Forelimb muscle (tissue), 1 donor: ENCODE data around the gene OPN4. TPM values are rescaled to one million over a fixed set of nuclear protein-coding genes. Genes with fewer than 3 reads are reported as not detected.

Source experiments
- DNase-seq: peaks from one replicate; pipeline ENCODE4 v3.0.0-alpha.2; 2013; ENCODE audit warnings: low read depth
- polyA plus RNA-seq: library from polyadenylated mRNA; unstranded; fragments of 120-200 nt; gene quantifications from one replicate; pipeline ENCODE4 v1.2.1, GENCODE V29; 2013; ENCODE audit not compliant: insufficient read length

OPN4 gene
- polyA plus RNA-seq, 1 donor, result 1.9 TPM

DNA sequence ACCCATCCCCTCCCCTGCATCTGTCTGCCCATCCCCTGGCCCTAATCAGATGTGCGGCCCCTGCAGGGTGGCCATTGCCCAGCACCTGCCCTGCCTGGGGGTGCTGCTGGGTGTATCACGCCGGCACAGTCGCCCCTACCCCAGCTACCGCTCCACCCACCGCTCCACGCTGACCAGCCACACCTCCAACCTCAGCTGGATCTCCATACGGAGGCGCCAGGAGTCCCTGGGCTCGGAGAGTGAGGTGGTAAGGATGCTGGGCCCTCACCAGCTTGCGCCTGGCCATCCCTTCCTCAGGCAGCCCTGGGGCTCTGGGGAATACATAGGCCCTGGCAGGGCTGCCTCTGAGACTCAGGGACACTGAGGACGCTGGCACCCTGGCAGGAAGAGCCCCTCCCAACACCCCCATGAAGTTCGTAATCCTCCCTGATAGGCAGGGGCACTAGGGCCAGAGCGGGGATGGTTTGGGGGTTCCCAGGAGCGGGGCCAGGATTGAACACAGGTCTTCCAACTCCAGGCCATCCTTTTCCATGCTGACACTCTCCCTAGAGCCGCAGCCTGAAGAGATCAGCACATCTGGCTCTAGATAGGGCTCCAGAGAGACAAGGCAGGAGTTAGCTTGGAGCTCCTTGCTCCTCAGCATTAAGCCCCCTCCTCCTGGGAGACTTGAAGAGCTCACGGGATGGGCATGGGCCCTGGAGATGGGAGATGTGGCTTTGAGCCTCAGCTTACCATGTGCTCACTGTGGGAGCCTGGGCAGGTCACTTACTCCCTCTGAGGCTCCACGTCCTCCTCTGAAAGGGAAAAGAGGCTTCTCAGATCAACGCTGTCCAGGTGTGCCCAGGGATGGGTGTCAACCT, 8.1 kb downstream of the OPN4 start:
- DNase-seq, result no peak

DNA sequence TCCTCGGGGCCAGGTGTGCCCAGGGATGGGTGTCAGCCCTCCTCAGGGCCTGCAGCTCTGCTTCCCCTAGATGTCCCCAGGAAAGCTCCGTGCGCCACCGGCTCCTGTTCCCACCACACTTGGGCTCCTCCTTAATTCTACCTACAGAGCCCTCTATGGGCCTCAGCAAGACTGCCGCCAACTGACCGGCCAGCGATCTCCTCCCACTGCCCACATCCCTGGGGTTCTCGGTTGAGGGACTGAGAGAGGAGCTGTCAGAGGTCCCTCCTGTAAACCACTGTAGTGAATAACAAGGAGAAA, 8.6 kb downstream of the OPN4 start:
- DNase-seq, result no peak

DNA sequence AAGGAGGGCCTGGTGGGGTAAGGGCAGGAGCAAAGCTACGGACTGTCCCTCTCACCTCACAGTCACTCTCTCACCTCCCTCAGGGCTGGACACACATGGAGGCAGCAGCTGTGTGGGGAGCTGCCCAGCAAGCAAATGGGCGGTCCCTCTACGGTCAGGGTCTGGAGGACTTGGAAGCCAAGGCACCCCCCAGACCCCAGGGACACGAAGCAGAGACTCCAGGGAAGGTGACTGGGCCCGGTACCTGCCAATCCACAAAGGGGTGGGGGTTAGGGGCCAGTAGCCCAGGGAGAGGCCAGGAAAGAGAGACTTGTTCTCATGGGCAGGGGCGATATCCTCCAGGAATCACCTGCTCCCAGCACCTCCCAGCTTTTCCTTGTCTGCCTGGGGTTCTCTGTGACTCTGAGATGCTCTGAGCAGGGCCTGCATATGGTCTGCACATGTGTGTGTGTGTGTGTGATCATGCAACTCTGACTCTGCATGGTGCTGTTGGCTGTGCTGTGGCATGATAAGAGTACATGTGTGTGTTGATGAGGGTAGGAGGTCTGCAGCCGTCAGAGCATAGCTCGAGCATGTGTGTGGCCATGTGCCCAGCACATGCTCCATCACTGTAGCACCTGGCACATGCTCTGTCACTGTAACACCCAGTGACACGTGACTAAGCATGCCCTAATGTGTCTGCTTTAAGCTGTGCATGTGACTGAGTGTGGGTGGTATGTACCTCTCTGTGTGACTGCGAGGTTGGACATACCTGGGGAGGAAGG, 9.4 kb downstream of the OPN4 start:
- no peak for DNase-seq

DNA sequence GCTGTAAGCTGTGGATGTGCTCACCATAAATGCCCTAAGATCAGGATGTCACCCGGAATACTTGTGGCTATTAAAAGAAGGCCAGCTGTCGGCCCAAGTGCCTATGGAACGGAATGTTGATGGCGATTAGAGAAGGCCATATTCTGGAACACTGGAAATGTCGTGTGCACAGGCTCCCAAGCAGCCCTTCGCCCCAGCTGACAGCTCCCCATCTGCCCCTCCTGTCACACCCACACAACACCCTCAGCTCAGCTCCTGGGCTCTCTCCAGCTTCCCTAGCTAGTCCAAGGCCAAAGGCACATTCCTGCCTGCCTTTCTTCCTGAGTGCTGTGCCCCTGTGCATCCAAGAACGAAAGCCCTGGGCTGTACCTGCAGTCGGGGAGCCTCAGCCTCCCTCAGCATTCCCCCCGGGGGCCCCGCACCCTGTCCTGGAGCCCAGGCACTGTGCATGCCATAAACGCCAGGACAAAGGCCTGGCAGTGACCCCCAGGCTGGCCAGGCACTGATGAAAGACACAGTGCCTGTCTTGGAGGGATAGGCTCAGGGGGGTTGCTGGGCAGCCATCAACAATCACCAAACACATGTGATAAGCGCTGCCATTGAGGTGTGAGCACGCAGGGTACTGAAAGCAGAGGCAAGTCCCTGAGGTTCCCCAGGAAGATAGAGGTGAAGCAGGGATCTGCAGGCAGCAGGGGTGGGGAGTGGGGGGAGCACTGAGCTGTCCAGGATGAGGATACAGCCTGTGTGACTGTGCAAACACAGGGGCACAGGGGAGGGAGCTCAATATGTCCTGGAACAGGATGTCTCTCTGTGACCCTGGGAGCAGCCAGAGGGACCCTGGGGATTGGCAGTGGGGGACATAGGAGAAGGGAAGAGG, 10.2 kb downstream of the OPN4 start:
- DNase-seq, result no peak

DNA sequence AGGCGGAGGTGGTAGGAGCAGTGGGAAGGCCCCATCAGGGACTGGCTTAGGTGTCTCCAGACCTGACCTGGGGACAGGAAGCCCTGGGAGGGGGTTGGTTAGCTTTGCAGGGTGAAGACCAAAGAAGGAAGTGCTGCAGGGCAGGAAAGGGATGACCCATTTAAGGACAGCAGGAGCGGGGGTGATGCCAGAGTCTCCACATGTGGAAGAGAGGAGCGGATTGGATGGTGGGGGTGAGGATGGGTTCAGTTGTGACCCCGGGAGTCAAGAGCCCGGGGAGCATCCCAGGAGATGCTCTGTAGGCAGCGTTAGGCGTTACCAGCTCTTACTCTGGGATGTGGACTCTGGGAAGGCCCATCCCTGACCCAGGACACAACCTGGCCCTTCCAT, 10.9 kb downstream of the OPN4 start:
- DNase-seq, result no peak

DNA sequence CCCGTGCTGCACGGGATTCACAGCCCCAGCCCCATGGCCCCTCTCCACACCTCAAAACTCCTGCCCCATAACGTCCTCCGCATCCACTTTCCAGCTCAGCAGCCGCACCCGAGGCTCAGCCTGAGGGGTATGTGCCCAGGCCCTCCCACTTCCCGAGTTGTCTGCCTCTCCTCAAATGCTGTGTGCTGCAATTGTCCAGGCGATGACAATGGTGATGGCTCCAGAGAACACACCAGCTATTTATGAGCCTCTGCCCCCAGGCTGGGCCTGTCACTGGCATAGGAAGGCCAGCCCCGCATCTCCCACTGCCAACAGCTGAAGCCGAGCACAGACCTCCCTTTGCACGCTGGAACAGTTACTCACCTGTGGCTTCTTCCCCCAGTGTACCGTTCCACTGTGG, 11.5 kb downstream of the OPN4 start:
- DNase-seq, result no peak

DNA sequence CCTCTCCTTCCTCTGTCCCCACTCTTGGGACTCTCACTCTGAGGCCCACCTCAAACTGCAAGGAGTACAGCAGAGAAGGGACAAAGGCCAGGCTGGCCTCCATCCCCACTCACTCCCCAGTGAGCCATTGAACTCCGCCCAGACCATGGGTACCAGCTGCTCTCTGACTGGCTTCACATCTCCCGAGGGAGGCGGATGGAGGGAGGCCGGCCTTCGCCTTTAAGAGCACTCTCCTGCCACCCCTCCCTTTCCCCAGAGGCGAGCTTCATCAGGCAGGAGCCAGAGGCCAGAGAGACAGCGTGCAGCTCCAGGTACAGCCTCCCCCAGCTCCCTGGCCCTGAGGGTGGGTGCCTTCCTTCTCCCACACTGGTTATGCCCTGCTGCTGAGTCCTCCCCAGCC, 12.2 kb downstream of the OPN4 start:
- DNase-seq, result no peak

DNA sequence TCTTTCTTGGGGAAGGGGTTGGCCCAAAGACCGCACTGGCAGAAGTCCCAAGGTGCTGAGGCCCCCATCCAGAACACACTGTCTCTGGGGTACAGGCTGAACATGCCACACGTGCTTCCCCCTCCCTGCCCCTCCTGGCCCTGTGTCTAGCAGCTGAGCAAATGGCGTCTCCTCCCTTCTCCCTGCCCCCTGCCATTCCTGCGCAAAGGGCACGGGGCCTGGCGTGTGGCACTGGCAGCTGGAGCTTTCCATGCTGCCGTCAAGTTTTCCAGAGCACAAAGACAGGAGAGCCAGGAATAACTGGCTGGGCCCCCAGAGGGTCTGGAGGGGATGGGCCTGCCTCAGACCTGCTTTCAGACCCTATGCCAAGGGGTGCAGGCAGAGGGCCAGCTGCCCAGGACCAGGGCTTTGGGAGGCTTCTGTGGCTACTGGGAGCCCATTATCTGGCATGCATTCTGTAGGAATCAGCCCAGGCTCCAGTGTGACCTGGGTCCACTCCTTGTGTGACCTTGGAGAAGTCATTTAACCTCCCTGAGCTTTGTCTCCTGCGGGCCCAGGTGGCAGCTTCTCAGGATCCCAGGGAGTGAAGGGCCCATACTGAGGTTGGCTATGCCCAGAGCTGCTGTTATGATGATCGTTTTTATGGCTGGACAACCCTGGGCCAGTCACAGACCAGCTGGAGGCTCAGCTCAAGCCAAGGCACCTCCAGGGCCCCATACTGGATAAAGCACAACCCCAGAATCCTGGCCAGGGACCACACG, 13.3 kb downstream of the OPN4 start:
- no peak for DNase-seq

DNA sequence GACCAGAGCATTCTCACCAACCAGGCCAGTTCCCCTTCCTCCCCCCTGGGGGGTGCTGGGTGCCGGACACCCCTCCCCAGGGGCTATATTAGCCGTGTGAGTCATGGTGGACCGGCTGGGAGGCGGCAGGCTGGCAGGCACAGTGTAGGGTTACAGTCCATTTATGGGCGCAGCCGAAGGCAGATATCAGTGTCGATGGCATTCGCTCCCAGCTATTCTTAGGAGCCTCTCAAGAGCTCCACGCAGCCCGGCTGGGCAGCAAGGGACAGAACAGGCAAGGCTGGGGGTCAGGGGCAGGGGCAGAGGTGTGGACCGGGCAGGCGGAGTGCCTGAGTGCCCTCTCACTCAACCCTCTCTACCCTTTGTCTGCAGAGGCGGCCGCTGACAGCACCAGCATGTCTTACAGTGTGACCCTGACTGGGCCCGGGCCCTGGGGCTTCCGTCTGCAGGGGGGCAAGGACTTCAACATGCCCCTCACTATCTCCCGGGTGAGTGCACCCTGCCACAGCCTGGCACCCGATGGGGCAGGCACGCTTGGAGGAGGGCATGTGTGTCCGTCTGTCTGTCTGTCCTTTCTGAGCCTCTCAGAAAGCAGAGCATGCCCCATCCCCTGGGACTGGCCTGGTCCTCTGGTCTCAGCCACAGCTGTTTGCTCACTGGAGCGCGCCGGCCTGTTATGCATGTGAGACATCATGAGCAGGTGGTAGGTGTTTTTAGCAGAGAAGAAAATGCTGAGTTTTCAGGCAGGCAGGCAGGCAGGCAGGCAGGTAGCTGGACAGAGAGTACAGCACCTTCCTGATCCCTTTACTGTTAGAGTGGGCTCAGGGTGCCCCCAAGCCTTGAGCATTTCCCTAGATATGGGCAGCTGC, 14.2 kb downstream of the OPN4 start, which contains the start of gene LDB3:
Gene LDB3 (plus strand): TSS at position 215 of the 869 bp plus-strand sequence. CDS start 181 bp downstream, at position 396.
- DNase-seq, result no peak

DNA sequence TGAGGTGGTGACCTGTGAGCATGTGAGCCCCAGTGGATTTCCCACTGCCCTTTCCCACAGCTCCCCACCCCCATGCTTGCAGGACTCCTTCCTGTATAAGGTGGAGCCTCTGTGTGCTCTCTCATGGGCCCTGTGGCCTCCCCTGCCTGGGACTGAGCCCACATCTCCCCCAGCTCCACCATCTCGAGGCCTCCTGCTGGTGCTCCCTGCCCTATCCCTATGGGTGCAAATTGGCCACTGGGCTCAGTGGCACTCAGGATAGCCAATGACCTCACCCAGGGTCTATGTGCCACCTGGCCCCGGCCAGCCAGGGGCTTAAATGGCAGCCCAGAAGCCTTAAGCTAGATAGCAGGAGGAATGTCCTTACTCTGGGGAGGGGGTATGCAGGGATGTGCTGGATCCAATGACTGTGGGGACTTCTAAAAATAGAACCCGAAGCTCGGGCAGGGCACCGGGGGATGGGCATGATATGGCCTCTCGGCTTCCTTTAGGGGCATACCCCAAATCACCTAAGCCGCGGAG, 16.0 kb downstream of the OPN4 start:
- DNase-seq, result no peak

DNA sequence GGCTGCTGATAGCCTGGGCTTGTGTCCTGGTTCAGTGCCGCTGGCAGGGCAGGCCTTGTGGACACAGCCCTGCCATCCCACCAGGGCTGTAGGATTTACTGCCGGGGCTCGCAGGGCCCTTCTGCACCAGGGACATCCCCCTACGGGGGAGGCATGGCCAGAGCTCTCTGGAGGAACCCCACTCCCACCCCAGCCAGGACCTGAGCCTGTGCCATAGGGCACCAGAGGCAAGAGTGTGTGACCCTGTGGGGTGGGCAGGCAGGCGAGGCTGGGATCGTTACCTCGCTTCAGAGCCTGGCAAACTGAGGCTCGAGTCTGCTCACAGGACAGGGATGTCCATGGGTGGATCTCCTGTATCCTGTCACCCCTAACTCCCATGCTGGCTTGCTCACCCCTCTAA, 16.5 kb downstream of the OPN4 start:
- DNase-seq, result no peak

DNA sequence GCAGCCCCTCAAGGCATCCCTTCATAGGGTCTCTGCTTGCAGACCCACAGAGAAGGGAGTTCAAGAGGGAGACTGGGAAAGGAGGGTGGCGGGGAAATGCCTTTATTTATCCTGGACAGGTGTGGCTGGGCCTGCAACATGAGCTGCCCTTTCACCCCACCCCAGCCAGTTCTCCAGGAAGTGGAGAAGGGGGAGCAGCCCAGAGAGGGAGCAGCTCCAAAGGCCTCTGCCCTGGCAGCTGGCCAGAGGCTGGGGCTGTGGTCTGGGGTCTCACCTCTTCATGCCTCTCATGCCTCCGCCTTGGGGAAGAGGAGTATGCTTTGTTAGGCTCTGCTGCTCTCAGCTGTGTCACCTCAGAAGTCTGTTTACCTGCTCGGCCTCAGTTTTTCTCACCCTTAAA, 17.1 kb downstream of the OPN4 start:
- DNase-seq, result no peak

DNA sequence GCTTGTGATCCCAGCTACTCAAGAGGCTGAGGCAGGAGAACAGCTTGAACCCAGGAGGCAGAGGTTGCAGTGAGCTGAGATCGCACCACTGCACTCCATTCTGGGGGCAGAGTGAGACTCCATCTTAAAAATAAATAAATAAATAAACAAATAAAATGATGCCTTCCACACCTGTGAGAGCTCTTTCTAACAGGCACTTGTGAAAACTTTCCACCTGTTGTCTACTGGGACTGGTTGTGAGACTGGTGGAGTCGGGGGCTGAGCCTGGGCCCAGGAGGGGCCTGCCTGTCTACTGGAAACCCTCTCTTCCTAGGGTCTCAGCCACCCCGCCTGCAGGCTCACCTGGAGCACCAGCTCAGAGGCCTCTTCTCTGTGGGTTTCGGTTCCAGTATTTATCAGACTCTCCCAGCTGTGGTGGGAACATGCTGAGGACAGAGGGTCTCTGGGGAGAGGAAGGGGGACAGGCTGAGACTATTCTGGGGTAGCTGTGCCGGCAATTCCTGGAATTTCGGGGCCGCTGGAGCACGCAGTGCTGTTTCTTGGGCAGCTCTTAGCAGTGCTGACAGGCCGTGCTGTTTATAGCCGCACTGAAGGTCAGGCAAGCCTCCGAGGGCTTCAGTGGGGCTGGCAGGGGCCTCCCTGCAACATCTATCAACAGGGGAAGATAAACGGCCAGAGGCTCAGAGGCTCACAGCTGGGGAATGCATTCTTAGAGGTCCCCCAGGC, 17.8 kb downstream of the OPN4 start:
- no peak for DNase-seq

DNA sequence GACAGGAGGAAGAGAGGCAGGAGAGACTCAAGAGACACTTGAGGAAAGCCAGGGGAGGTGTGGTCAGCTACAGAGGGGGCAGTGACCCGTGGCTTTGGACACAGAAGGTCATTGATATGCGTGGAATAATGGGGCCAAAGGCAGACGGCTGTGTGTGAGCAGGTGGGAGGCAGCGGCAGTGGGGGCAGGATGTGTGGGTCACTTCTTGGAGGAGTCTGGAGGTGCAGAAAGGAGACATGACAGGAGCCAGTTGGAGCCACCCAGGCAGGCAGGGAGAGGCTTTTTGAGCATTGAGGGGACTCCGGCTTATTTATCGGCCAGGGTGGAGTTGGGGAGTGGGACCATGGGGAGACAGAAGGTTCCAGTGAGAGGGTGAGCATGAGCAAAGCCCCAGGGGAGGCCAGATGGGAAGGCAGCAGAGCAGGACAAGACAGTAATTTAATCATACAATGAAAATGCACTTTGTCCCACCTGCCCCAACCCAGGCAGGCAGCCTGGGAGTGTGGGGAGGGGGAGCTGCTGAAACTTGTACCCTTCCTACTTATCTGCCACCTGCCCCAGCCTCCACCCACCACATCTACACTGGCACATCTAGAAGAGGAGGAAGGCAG, 19.0 kb downstream of the OPN4 start:
- no peak for DNase-seq

DNA sequence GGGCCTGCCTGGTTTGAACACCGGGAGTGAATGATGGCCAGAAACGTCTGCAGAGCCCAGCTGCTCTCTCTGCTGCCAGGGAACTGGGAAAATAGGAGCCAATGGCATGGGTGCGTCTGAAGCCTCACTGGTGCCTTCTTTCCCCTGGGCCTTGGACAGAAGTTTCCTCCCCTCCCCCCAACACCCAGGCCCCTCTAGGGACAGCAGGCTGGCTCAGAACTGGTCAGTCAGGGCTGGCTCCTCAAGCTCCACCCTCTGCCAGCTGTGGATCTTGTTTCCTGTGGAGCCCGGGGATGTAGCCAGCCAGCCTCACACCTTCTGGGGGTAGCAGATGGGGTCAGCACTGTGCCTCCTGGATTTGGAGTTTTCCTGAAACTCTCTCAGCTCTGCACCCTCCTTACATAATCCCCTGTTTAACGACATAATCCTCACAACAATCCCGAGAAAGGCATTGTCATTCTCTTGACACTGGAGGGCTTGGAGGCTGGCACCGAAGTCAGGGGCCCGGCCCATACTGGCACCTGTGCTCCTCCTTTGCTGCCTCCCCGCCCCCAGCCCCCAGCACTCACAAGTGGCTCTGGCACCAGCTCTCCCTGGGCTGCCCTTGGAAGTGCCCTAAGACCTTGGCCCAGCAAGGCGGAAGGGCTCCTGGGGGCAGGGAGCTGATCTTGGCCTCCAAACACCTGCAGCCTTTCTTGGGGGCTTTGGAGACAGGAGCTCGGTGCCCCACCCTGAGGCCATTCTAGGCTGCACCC, 19.7 kb downstream of the OPN4 start:
- DNase-seq, result no peak

DNA sequence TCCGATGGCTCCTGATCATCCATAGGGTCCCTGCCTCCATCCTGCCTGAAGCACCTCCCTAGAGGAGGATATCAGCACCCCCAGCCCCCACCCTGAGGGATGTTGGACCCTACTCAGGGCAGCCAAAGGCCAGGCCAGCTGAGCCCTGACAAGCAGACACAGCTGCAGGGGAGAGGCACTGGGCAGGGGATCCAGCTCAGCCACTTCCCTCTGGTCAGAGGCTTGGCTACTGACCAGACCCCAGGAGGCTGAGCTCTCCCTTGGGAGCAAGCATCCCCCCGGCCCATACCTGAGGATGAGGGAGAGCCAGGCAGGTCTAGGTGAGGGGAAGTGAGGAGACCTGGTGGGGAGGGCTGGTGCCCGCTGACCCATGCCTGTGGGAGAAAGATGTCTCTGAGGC, 20.6 kb downstream of the OPN4 start:
- no peak for DNase-seq

DNA sequence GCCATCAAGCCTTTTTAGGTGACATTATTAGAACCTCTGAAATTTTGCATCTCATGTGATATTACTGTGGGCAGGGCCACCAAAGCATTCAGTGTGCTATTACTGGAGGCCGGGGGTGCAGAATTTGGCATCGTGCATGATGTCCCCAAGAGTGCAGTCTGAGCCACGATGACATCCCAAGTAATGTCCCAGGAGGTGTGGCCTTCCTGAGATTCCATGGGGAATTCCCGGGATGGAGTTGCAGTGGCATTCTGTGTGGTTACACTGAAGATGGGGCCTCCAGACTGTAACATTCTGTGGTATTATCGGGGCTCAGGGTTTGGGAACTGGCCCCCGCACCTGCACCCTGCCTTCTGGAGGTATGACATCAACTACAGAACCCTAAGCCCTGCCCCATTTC, 23.0 kb downstream of the OPN4 start:
- DNase-seq, result no peak

DNA sequence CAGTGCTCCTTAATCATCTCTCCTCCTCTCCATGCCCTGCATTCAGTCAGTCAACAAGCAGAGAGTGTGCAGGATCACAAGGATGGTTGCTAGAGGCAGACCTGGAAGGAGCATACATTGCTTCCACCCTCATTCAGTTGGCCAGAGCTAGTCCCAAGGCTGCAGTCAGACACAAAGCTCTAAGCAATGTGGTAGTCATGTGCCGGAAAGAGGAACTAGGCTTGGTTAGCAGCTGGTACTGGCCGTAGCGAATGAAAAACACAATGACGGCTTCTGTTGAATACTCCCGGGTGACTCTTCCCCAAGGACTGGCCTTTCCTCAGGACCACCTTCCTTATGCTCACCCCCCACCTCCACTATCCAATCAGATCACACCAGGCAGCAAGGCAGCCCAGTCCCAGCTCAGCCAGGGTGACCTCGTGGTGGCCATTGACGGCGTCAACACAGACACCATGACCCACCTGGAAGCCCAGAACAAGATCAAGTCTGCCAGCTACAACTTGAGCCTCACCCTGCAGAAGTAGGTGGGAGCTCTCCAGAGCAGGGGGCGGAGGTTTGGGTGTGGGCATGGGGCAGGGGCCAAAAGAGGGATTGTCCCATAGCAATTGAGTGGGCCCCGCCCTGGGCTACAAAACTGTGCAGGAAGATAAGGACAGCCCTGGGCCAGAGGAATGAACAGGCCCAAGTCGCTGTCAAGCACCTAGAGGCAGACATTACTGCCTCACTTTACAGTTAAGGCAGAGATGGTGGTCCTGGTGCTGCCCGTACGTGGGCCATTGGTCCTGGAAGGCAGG, 24.8 kb downstream of the OPN4 start:
- no peak for DNase-seq
